Measurements from ENCODE around the gene PDSS2. TPM values are rescaled to one million over a fixed set of nuclear protein-coding genes. Genes with fewer than 3 reads are reported as not detected.

The PDSS2 gene
- total and polyA plus RNA-seq, 10 donors = 4.3 to 16.6 (median 11.7) TPM

GRCh38 chr6:107243471-107243870, 215.9 kb downstream of the PDSS2 start:
- 89 to 100% (median 100%) methylated on average over 2 of the region's 2 CpGs for WGBS, 5 donors

DNA sequence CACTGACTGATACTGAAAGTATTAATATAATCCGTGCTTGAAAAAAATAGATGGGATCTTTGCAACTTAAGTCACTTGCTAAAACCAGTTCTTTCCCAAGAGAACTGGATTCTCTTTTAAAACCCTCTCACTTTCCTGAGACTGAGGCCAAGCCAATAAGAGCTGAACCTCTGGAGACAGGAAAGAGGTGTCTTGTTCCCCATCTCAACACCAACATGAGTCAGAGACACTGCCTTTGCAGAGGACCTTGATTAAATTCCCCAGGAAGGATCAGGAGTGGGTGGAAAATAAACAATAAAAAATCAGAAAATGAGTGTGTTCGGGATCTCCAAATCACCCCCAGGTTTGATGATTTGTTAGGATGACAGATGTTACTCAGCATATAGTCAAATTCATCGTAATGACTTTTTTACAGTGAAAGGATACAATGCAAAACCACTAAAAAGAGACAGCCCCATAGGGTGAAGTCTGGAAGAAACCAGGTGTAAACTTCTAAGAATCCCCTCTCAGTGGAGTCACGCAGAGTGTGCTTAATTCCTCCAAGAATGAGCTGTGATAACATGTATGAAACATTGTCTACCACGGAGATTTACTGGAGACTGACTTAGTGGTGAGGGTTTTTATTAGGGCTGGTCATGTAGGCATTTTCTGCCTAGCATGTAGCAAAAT, 221.2 kb downstream of the PDSS2 start:
- TF ChIP-seq POLR2AphosphoS5 (IDR thresholded peaks at IDR 0.05) = no peak
- no peak for TF ChIP-seq POLR2A (IDR thresholded peaks at IDR 0.05)
- TF ChIP-seq, protein P1, sequence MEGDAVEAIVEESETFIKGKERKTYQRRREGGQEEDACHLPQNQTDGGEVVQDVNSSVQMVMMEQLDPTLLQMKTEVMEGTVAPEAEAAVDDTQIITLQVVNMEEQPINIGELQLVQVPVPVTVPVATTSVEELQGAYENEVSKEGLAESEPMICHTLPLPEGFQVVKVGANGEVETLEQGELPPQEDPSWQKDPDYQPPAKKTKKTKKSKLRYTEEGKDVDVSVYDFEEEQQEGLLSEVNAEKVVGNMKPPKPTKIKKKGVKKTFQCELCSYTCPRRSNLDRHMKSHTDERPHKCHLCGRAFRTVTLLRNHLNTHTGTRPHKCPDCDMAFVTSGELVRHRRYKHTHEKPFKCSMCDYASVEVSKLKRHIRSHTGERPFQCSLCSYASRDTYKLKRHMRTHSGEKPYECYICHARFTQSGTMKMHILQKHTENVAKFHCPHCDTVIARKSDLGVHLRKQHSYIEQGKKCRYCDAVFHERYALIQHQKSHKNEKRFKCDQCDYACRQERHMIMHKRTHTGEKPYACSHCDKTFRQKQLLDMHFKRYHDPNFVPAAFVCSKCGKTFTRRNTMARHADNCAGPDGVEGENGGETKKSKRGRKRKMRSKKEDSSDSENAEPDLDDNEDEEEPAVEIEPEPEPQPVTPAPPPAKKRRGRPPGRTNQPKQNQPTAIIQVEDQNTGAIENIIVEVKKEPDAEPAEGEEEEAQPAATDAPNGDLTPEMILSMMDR (IDR thresholded peaks at IDR 0.05 in 8 of 11, conservative IDR thresholded peaks at IDR 0.05 in 3 of 11) = no peak
- H3K27me3 ChIP-seq (replicated peaks in 1 of 7) = no peaks in the 10 kb centered on the region
- H3K27ac ChIP-seq = no peak overlapping the region
- intact Hi-C loops (cut with DNase I; ENCODE audit: low total_unique reads) = no loop called here
- no peaks in the 10 kb centered on the region for H3K4me1 ChIP-seq
- no peak overlapping the region for H3K4me3 ChIP-seq
- DNase-seq = no peak
- H3K36me3 ChIP-seq = peaks cover 0 to 34% (median 16%) of the 10 kb centered on the region in 6 donors
- peaks cover 0 to 25% (median 17%) of the 10 kb centered on the region in 8 donors for H3K9me3 ChIP-seq
- WGBS, 5 donors = 87 to 91% (median 90%) methylated on average over 5 of the region's 5 CpGs

More at GRCh38 chr6:107243471-107243870, 215.9 kb downstream of the PDSS2 start:
- TF ChIP-seq, protein P1 (IDR thresholded peaks at IDR 0.05 in 8 of 11, conservative IDR thresholded peaks at IDR 0.05 in 3 of 11) = no peak
- TF ChIP-seq POLR2AphosphoS5 (IDR thresholded peaks at IDR 0.05) (no peak), POLR2A (IDR thresholded peaks at IDR 0.05) (no peak)
- Histone ChIP-seq H3K27me3 (replicated peaks in 1 of 7) (no peaks in the 10 kb centered on the region), H3K4me1 (no peaks in the 10 kb centered on the region), H3K36me3 (peaks cover 0 to 13% (median 0%) of the 10 kb centered on the region in 6 donors), H3K4me3 (no peak overlapping the region), H3K9me3 (no peaks in the 10 kb centered on the region), H3K27ac (no peak overlapping the region)
- intact Hi-C loops (cut with DNase I; ENCODE audit: low total_unique reads) = no loop called here
- DNase-seq = no peak

GRCh38 chr6:107235511-107235910, 223.9 kb downstream of the PDSS2 start:
- DNase-seq = no peak
- Histone ChIP-seq H3K4me3 (no peak overlapping the region), H3K27me3 (replicated peaks in 1 of 7) (no peaks in the 10 kb centered on the region), H3K36me3 (peaks cover 0 to 44% (median 16%) of the 10 kb centered on the region in 6 donors), H3K9me3 (peaks cover 0 to 25% (median 17%) of the 10 kb centered on the region in 8 donors), H3K4me1 (no peaks in the 10 kb centered on the region), H3K27ac (no peak overlapping the region)
- no peak for TF ChIP-seq POLR2AphosphoS5 (IDR thresholded peaks at IDR 0.05)
- TF ChIP-seq, protein P1 (IDR thresholded peaks at IDR 0.05 in 8 of 11, conservative IDR thresholded peaks at IDR 0.05 in 3 of 11) = no peak
- TF ChIP-seq POLR2A (IDR thresholded peaks at IDR 0.05) = no peak
- intact Hi-C loops (cut with DNase I; ENCODE audit: low total_unique reads) = no loop called here

DNA sequence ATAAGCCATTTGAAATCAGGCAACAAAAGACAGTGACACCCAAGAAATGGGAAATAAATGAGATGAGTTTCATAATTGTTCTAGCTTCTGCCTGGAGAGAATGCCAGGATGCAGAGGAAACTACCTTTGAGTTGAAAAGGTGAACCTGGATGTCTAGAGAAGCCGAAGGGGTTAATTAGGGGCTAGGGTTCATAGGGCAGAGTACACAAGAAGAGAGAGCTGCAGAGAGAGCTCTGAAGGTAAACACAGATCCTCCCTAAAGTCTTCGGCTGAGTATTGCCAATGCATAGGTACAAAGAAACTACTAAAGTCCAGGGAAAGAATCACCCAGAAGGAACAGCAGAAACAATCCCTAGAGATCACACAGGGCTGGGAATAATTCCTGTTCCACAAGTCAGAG, 224.4 kb downstream of the PDSS2 start:
- Histone ChIP-seq H3K27me3 (replicated peaks in 1 of 7) (no peaks in the 10 kb centered on the region), H3K36me3 (peaks cover 0 to 44% (median 16%) of the 10 kb centered on the region in 6 donors), H3K27ac (no peak overlapping the region), H3K4me3 (no peak overlapping the region), H3K9me3 (peaks cover 0 to 25% (median 17%) of the 10 kb centered on the region in 8 donors), H3K4me1 (no peaks in the 10 kb centered on the region)
- TF ChIP-seq, protein P1 (IDR thresholded peaks at IDR 0.05 in 8 of 11, conservative IDR thresholded peaks at IDR 0.05 in 3 of 11) = no peak
- TF ChIP-seq POLR2AphosphoS5 (IDR thresholded peaks at IDR 0.05) (no peak), POLR2A (IDR thresholded peaks at IDR 0.05) (no peak)
- no peak for DNase-seq
- WGBS, 5 donors = 75 to 92% (median 90%) methylated on average over 2 of the region's 2 CpGs
- intact Hi-C loops (cut with DNase I; ENCODE audit: low total_unique reads) = no loop called here
